Measurements from ENCODE around the gene CLUH. TPM values are rescaled to one million over a fixed set of nuclear protein-coding genes. Genes with fewer than 3 reads are reported as not detected.

CLUH gene
- total RNA-seq, 1 donor from 2014 or later, result 115 TPM

DNA sequence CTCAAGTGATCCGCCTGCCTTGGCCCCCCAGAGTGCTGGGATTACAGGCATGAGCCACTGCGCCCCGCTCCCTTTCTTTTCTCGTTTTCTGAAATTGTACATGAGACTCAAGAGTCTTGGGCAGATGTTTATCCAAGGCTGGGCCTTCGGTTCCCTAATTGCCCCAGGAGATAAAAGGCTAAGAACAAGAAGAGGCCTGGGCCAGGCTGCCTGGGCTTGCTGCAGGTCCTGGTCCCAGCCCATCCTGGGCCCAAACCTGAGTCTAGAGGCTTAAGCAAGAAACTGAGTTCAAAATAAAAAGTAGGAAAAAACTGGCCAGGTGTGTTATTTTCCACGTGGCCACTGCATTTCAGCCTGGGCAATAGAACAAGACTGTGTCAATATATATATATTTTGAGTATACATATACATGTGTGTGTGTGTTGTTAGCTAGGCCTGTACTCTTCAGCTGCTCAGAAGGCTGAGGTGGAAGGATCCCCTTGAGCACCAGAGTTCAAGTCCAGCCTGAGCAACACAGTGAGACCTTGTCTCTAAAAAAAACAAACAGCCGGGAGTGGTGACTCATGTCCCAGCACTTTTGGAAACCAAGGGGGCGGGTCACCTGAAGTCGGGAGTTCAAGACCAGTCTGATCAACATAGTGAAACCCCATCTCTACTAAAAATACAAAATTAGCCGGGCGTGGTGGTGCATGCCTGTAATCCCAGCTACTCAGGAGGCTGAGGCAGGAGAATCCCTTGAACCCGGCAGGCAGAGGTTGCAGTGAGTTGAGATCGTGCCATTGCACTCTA, 6.8 kb upstream of the CLUH start:
- no peak for DNase-seq (ENCODE audit: low read depth)

DNA sequence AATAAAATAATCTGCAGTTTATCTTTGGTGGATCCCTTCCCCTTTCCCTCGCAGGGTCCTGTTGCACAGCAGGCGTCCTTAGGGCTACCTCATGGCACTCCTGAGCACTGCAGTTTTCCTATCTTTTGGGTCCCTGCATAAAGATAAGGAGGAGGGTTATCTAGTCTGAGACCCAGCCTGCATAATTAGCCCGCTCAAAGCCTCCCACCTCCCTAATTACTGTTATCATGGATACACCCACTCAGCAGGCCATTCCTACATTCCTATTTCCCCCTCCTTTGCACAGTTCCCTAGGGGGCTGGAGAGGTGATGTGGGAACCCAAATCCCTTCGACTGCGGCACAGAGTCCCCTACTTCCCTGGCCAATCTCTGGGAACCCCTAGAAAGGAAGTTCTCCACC, 5.1 kb upstream of the CLUH start:
- no peak for DNase-seq (ENCODE audit: low read depth)

DNA sequence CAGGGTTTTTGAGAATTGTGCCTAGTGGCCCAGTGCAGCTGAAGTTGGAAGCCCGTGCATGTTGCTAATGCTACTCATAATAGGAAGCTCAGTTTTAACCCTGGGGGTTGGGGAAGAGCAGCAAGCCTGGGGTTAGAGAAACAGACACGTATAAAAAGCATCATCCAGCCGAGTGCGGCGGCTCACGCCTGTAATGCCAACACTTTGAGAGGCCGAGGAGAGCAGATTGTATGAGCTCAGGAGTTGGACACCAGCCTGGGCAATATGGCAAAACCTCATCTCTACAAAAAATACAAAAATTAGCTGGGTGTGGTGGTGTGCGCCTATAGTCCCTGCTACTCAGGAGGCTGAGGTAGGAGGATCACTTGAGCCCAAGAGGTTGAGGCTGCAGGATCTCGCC, 2.3 kb upstream of the CLUH start:
- DNase-seq (ENCODE audit: low read depth), result no peak

DNA sequence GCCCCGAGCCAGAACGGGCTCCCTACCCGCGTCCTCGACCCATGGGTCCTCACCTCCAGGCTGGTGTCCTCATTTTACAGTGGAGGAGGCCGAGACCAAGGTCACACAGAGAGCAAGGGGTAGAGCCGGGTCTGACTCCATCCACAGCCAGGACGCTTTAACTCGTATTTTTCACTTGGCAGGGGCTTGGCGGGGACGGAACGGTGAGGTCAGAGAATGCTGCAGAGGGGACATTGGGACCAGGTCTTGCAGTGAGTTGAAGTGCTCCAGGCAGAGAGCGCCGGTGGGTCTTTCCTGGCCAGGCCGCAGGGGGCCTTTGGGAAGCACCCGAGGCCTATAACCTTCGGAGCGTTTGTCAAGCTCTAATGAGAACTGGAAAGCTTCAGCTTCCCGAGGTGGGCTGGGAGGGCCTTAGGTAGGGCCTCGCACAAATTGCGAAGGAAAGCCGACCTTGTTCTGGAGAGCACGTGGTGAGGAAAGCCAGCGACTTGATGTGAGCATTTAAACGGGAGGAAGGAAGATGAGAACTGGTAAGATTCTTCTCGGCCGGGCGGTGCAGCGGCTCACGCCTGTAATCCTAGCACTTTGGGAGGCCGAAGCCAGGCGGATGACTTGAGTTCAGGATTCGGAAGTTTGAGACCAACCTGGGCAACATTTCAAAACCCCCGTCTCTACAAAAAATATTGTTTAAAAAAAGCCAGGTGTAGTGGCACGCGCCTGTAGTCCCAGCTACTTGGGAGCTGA, 908 bp upstream of the CLUH start:
- no peak for DNase-seq (ENCODE audit: low read depth)

DNA sequence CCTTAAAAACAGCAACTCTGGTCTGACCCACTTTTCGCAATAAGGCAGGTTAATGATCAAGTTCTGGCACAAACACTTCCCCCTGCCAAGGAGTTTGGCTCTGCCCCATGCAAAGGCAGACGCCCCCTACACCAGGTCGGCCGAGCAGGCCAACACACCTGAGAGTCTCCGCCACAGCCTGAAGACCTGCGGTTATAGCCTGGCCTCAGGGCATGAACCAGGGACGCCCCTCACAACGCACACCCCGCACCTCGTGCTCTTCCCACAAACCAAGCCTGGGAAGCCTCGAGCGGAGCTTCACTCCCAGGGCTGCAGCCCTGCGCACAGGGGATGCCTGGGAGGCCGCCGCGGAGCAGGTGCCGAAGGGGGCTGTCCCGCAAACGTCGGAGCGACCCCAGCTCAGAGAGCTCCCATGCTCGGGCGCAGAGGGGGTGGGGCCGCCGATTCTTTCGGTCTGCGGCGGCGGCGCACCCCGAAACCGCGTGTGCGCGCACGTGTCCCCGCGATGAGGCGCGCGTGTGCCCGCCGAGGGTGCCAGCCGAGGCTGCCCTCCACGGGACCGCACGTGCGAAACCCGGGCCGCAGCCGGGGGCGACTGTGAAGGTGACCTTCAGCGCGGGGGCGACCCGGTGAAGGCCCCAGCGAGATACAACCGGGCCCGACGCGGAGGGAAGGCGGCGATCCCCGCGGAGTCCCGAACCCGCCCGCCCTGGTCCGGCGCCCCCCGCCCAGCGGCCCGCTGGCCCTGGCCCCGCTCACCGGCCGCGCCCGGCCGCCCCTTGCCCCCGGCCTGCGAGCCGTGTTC, 559 bp downstream of the CLUH start:
- peak; percentile 88 for DNase-seq (ENCODE audit: low read depth)

DNA sequence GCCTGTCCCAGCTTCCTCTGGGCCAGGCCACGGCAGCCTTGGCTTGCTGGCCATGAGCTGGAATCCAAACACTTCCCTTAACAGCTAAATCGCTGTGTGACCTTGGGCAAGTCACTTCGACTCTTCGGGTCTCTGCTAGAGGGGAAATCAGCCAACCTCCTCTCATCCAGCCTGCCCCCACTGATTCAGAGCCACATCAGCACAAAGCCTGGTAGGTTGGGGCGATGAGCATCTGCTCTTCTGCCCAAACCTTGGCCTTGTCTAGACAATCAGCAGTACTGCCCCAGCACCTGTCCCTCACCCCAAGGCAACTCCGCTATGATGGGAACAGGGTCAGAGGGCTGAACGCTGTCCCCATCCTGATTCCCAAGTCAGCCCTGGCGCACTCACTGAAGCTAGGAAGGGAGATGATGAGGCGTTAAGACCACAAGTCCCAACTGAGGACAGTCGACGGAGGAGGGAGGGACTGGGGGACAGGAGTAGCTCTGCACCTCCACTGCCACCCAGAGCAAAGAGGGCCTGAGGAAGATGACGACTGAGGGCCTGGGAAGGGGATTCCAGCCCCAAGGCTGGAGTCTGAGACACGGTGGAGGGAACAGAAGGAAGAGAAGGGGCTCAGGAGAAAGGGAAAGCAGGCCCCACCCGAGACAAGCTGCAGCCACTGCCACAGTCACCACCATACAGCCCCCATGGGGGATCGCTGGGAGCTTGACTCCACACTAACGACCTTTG, 1.3 kb downstream of the CLUH start:
- no peak for DNase-seq (ENCODE audit: low read depth)

DNA sequence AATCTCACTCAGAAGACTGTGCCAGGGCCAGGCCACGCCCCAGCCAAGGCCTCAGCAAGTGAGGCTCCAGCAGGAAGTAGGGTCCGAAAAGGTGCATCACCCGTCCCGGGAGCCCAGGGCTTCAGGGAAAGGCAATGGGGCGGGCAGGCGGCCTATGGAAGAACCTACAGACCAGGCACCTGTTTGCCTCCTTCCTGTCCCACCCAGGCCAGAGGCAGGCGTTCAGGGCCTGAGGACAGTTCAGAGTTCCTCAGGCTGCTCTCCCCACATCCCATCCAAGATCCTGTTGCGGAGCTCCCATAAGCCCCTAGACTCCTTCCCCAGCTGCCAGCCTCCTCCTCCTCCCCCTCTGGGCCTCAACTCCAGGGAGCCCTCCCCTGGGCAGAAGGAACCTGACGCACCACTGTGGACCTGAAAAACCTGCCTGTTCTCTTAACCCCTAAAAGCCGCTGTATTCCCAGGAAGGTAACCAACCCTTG, 2.3 kb downstream of the CLUH start:
- DNase-seq (ENCODE audit: low read depth), result peak; percentile 36

DNA sequence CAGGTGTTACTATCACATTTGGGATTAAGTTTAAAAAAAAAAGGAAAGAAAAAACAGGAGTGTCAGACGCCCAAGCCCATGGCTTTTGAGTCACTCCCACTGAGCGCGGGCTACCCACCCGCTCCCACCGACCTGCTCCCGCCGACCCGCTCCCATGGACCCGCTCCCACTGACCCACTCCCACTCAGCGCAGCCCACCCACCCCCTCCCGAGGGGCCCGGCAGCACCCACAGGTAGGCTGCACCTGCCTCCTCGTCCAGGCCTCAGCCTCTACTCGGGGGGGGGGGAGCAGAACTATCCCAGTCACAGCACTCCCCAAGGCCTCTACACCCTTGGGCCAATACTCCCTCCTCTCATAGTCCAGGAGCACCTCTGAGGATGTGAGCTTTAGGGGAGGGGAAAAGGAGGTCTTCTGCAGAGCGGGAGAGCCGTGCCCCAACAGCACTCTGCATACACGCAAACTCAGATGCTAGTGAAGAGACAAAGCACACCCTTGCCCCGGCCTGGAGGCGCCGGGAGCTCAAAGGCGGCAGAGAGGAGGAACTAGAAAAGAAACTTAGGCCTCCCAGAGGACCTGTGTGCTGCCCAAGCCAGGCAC, 2.9 kb downstream of the CLUH start:
- DNase-seq (ENCODE audit: low read depth), result no peak

DNA sequence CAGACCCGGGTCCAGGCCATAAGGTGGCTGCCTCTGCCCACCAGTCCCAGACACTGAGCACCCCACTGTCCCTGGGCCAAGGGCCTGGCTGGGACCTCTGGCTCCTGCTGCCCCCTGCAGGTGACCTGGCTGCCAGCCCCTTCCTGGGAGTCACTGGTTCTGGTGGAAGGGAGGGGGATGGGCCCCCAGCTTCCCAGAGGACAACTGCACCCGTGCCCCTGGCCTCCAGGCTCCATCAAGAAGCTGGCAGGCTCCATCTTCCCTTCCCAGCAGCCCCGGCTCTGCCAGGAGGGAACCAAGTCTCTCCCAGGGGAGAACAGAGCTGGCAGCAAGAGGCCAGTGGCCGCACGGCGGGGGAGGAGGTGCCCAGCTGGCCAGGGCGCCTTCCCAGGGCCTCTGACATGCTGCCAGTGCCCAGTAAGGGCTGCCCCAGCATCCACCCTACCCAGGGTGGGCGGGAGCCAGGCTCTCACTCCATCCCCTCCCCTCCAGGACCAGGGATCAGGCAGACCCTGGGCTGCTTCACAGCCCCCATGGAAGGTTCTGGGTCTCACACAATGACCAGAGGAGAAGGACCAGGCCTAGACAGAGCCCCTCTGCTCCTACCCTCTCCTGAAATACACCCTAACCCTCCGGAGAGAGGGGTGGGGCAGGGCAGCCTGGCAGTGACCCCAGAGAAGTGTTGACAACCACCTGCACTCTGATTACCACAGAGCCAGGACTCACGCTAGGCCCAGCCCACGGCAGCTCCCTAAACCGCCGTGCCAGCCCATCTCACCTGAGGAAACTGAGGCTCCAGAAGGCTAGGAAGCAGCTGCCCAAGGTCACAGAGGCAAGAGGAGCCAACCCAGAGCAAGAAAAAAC, 3.6 kb downstream of the CLUH start:
- DNase-seq (ENCODE audit: low read depth), result no peak

DNA sequence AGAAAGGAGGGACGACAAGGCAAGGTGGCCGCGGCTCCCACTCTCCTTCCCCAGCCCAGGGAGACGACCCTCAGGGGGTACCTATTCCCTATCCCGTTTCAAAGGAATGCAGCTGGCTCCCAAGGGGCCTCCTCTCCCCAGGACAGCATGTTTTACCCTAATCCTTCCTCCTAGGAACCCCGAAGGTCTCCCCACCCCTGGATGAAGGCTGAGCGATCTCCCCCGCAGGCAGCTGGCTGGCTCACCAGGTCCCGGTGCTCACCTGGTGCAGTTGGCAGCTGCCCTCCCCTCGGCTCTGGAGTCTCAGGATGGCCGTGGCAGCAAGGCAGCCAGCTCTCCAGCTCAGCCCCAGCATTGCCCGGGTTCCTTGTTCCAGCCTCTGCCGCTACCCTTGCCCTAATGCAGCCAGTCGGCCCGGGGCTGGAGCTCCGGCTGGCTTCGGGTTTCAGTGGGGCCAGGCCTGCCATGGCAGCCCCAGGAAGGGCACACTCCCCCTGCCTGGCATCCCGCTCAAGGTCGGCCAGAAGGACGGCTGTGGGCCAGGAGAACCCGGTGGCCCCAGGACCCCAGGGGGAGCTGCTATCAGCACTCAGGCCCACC, 4.6 kb downstream of the CLUH start:
- no peak for DNase-seq (ENCODE audit: low read depth)

DNA sequence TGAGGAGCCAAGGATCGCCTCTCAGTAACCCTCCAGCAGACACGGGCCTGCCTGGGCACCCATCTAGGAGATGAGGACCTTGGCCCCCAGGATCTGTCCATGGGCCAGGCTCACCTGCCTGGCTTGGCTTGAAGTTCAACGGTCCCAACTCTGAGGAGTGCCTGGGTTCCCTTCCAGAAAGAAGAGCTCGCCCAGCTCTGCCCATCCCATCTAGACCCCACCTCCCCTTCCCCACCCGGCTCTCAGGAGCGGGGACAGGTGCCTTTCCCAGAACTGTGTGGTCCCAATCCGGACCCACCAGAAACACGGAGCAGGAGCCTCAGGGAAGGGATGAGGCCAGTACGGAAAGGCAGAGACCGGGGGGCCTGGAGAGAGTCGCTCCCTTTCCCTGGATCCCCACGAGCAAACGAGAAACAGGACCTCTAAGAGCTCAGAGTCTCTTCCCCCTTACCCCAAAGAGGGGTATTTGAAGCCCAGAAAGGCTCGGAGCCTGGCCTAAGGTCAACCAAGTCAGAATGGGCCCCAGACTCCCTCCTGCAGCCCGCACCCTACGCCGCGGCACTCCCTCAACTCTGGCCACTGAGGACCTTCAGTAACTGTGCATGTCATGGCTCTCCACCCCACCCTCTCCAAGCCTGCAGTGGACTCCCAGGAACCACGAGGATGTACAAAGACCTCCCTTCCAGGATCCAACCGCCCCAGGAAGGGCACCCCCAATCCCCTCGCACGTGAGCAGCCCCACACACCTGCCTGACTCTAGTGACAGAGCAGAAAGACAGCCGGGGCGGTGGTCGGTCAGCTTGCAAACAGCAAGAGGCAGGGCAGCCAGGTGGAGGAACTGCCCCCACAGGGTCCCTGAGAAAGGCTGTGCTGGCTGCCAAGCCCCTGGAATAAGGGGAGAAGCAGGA, 5.4 kb downstream of the CLUH start:
- no peak for DNase-seq (ENCODE audit: low read depth)

DNA sequence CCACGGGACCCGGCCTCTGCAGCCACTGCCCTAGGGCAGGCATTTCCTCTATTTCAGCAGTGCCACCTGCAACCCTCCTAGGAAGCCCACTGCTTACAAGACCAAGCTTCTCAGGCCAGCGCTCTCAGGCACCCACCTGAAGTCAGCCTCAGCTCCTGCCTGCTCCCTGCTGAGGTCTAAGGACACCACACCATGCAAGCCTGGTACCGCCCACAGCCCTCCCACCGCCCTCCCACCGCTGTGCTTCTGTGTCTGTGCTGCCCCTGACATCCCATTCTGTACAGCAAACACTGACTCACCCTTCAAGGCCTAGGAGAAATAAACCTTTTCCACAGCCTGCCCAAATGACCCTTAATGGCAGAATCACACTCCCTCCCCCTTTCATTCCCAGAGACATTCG, 6.3 kb downstream of the CLUH start:
- peak; percentile 53 for DNase-seq (ENCODE audit: low read depth)

DNA sequence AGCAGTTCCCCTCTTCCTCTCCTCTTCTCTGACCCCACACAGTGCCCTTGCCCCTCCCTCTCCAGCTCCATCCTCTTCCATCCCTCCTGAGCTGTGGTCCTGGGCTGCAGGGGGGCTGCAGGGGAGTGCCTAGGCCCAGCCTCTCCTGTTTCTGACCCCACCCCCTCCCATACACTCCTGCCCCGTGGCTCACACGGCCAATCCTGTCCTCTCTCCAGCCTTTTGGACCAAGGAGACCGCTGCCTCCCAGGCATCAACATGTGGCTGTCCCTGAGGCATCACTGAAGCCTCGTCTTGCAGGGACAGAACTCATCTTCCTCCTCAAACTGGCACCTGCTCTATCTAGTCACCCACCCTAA, 6.7 kb downstream of the CLUH start:
- no peak for DNase-seq (ENCODE audit: low read depth)

DNA sequence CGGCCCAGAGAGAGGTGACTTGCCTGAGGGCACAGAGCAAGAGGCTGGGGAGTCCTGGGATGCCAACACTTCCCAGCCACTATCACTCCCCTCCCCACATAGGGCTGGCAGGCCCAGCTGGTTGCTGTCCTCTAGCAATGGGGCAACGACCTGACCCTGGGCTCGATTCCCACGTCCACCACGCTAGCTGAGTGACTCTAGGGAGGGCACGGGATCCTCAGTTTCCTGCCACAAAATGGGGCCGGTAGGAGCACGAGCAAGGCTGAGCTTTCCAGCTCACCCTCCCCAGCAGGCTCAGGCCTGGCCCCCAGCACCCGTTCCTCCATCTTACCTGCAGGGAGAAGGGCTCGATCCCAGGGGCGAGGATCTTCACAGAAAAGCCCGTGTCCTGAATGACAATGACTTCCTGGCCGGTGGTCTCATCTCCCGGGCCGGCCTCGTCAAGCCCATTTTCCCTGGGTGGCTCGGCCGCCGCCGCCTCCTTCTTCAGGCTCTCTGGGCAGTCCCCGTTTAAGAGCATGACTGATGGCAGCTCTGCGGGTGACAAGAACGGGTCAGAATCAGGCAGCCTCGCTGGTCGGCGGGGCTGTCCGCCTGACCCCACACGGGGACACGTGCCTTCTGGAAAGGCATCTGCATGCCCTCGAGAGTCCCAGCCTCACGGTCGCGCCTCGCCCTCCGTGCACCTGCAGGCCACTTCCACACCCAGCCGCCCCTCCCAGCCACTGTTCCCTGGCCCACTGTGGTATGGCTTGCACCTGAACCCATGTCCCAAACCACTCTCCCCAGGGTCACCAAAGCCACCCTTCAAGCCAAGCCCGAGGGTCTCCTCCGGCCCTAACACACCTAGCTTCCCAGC, 7.3 kb downstream of the CLUH start:
- no peak for DNase-seq (ENCODE audit: low read depth)

DNA sequence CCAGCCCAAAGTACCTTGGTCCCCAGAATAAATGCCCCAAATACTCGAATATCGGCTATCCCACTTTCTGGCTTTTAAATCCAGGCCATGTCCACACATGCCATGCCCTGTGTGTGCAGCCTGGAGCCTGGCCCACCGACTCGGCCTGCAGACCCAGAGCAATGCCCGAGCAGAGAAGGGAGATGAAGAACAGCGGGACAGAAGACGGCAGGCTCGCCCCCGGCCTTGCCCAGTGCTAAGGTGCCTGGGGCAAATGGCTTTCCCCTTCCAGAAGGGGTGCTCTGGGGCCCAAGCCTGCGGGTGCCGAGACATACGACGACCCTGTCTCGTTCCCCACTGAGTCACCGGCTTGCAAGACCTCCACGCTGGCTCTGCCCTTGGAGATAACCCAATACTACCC, 8.0 kb downstream of the CLUH start:
- no peak for DNase-seq (ENCODE audit: low read depth)

DNA sequence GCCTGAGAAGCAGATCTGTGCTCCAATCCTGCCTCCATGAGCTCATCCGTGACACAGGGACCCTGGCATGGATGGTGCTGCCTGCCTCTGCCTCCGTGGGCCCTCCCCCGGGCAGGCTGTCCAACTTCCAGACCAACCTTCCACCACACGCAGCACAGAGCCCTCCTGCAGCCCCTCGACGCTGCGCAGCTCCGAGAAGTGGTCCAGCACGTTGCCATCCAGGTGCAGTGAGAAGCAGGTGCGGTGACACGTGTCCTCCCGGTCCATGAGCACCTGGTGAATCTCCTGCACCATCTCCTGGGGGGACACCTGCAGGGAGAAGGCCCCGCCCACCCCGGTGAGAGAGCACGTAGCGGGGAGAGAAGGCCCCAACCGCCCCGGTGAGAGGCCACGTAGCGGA, 8.4 kb downstream of the CLUH start:
- DNase-seq (ENCODE audit: low read depth), result no peak

DNA sequence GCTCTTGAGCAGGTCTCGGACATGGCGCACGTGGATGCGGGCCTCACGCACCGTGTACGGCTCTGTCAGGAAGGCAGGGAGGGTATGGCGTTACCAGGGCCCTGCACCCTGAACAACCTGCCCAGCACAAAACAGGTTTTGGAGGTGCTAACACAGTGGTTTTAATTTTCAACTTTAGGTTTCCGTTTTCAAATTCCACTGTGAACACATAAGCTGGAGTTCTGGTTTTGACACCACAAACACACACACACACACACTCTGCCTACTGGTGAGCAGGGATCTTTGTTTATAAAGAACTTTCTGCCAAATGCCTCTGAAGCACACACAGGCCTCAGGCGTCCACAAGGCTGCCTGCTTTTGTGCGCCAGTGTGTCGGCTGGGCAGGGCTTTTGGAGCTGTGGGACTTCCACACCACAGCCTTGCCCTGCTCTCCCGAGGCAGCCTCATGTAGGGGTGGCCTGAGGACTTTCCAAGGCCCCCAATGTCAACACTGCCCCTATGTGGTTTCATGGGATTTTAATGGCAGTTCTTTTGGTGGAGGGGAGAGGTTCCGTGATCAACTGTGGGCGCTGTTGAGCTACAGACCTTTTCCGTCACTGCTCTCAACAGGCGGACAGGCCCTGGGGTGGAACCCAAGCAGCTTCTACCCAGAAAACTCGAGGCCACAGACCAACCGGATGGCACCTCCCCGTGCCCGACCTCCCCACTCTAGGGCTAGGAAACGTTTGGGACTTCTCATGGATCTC, 9.4 kb downstream of the CLUH start:
- no peak for DNase-seq (ENCODE audit: low read depth)

Measured in renal cortical epithelial cell (primary cell).